H1 (cell line): ENCODE measurements around the gene CHST9. TPM values are rescaled to one million over a fixed set of nuclear protein-coding genes. Genes with fewer than 3 reads are reported as not detected.

Source experiments
- CTCF ChIA-PET: fragments of 300-600 bp; sonication (Branson Sonifier 250); formaldehyde crosslinking; loops from one replicate; lab custom pipeline; 2021; ENCODE audit not compliant: partially characterized antibody; lab: Charles Lee
- POLR2A ChIA-PET: fragments of 300-600 bp; sonication (Branson Sonifier 250); formaldehyde crosslinking; loops from one replicate; lab custom pipeline; 2021; ENCODE audit warnings: inconsistent platforms; ENCODE audit not compliant: partially characterized antibody; lab: Charles Lee
- DNase-seq, 2 experiments: peaks; one replicate each; pipeline versions ENCODE4 v3.0.0 to v3.0.0-alpha.2; 2010 to 2022; ENCODE audit warnings: low spot score in 2 of 2, low read depth in 1 of 2, mixed read lengths in 1 of 2
- FAIRE-seq: peaks from 2 replicates; lab custom pipeline; 2011; peaks lifted over from hg19 to GRCh38; lab: Jason Lieb, UNC
- H2AFZ ChIP-seq: 2 replicates; pipeline ENCODE4 v1.8.1; 2012; ENCODE audit warnings: low read length, inconsistent platforms
- H2AK5ac ChIP-seq: 2 replicates; pipeline ENCODE4 v1.6.1; 2013; ENCODE audit warnings: low read depth, low read length
- H2BK120ac ChIP-seq: replicated peaks from 2 replicates; pipeline ENCODE3; 2013; ENCODE audit warnings: low read depth, low read length, inconsistent platforms
- H2BK12ac ChIP-seq: 2 replicates; pipeline ENCODE4 v1.6.1; 2013; ENCODE audit warnings: low read depth, low read length
- H2BK15ac ChIP-seq: 2 replicates; pipeline ENCODE4 v1.6.1; 2013; ENCODE audit warnings: low read length
- H2BK20ac ChIP-seq: 2 replicates; pipeline ENCODE4 v1.6.1; 2013; ENCODE audit warnings: low read length
- H2BK5ac ChIP-seq: 2 replicates; pipeline ENCODE4 v1.6.1; 2013; ENCODE audit warnings: low read depth, low read length
- H3K14ac ChIP-seq: 2 replicates; pipeline ENCODE4 v1.6.1; 2013; ENCODE audit warnings: inconsistent platforms; ENCODE audit not compliant: insufficient read length
- H3K18ac ChIP-seq: 2 replicates; pipeline ENCODE4 v1.6.1; 2013; ENCODE audit warnings: low read length; ENCODE audit errors: extremely low read depth
- H3K23ac ChIP-seq: 2 replicates; pipeline ENCODE4 v1.6.1; 2013; ENCODE audit warnings: inconsistent platforms; ENCODE audit not compliant: insufficient read length
- H3K23me2 ChIP-seq: 2 replicates; pipeline ENCODE4 v1.6.1; 2013; ENCODE audit warnings: low read depth, low read length
- H3K27ac ChIP-seq: 2 replicates; pipeline ENCODE4 v1.6.1; 2011; ENCODE audit warnings: low read depth, low read length, inconsistent platforms
- H3K27me3 ChIP-seq, 4 experiments: replicated peaks in 1 of 4; 1 replicate in 1 of 4; 2 replicates in 3 of 4; pipeline versions ENCODE4 v1.6.1 to v1.8.1; 2011 to 2013; ENCODE audit warnings: low read length in 3 of 4, mild to moderate bottlenecking in 3 of 4, inconsistent platforms in 2 of 4, mixed read lengths in 2 of 4, moderate library complexity in 1 of 4; ENCODE audit not compliant: control insufficient read depth in 3 of 4, insufficient read depth in 3 of 4; ENCODE audit errors: extremely low read depth in 1 of 4
- H3K36me3 ChIP-seq, 4 experiments: 2 replicates each; pipeline versions ENCODE4 v1.6.1 to v1.8.1; 2011 to 2013; ENCODE audit warnings: mild to moderate bottlenecking in 4 of 4, low read length in 3 of 4, moderate library complexity in 2 of 4, control low read depth in 1 of 4, inconsistent platforms in 1 of 4; ENCODE audit not compliant: insufficient read depth in 4 of 4, control insufficient read depth in 2 of 4
- H3K4ac ChIP-seq: replicated peaks from 2 replicates; pipeline ENCODE3; 2013; ENCODE audit warnings: low read length, low read depth, mixed read lengths, inconsistent platforms; ENCODE audit not compliant: insufficient read length
- H3K4me1 ChIP-seq, 4 experiments: replicated peaks in 1 of 4; 1 replicate in 1 of 4; 2 replicates in 3 of 4; pipeline versions ENCODE4 v1.6.1 to v1.8.1; 2011 to 2013; ENCODE audit warnings: low read length in 3 of 4, inconsistent platforms in 2 of 4, mixed read lengths in 1 of 4; ENCODE audit not compliant: insufficient read depth in 4 of 4, control insufficient read depth in 3 of 4
- H3K4me2 ChIP-seq, 2 experiments: 2 replicates each; pipeline versions ENCODE4 v1.6.1 to v1.8.1; 2011 to 2013; ENCODE audit warnings: low read depth in 2 of 2, low read length in 2 of 2, control low read depth in 1 of 2, inconsistent platforms in 1 of 2, mild to moderate bottlenecking in 1 of 2; ENCODE audit not compliant: insufficient read depth in 1 of 2
- H3K4me3 ChIP-seq, 4 experiments: fragments of 200-600, 300-600 bp in 1 of 4; sonication (generic), shearing (Covaris generic), sonication (Bioruptor Twin) in 1 of 4; 2 replicates each; pipeline versions ENCODE4 v1.5.1 to v1.8.1; 2011 to 2016; ENCODE audit warnings: low read length in 4 of 4, low read depth in 3 of 4, control low read depth in 2 of 4, inconsistent platforms in 2 of 4, mild to moderate bottlenecking in 2 of 4, mixed read lengths in 1 of 4, moderate library complexity in 1 of 4; ENCODE audit not compliant: insufficient read depth in 2 of 4; ENCODE audit errors: extremely low read depth in 1 of 4
- H3K56ac ChIP-seq: replicated peaks from 2 replicates; pipeline ENCODE3; 2013; ENCODE audit warnings: low read depth, mild to moderate bottlenecking, mixed read lengths, low read length, inconsistent platforms; ENCODE audit not compliant: insufficient read length
- H3K79me1 ChIP-seq: 2 replicates; pipeline ENCODE4 v1.6.1; 2013; ENCODE audit warnings: low read depth, low read length, control low read depth
- H3K79me2 ChIP-seq, 2 experiments: 2 replicates each; pipeline versions ENCODE4 v1.6.1 to v1.8.1; 2012 to 2013; ENCODE audit warnings: low read length in 2 of 2, mild to moderate bottlenecking in 2 of 2, inconsistent platforms in 1 of 2; ENCODE audit not compliant: insufficient read depth in 2 of 2, control insufficient read depth in 1 of 2
- H3K9ac ChIP-seq, 4 experiments: replicated peaks in 1 of 4; 1 replicate in 1 of 4; 2 replicates in 3 of 4; pipeline versions ENCODE4 v1.6.1 to v1.8.1; 2011 to 2013; ENCODE audit warnings: low read depth in 3 of 4, low read length in 3 of 4, control low read depth in 2 of 4, mild to moderate bottlenecking in 2 of 4, moderate library complexity in 2 of 4, inconsistent platforms in 1 of 4; ENCODE audit errors: extremely low read depth in 1 of 4
- H3K9me3 ChIP-seq, 2 experiments: 2 replicates each; pipeline versions ENCODE4 v1.6.1 to v1.8.1; 2012 to 2013; ENCODE audit warnings: mild to moderate bottlenecking in 2 of 2, moderate library complexity in 2 of 2, control low read depth in 1 of 2, inconsistent platforms in 1 of 2, low read depth in 1 of 2, low read length in 1 of 2, mixed read lengths in 1 of 2; ENCODE audit not compliant: insufficient read depth in 2 of 2
- H4K20me1 ChIP-seq, 2 experiments: replicated peaks in 1 of 2; 2 replicates each; pipeline versions ENCODE3 to v1.8.1; 2011 to 2013; ENCODE audit warnings: inconsistent platforms in 2 of 2, low read length in 2 of 2, mild to moderate bottlenecking in 1 of 2; ENCODE audit not compliant: insufficient read depth in 2 of 2, control insufficient read depth in 1 of 2
- H4K5ac ChIP-seq: 2 replicates; pipeline ENCODE4 v1.6.1; 2013; ENCODE audit warnings: low read length, low read depth, mixed read lengths, inconsistent platforms; ENCODE audit not compliant: insufficient read length
- H4K8ac ChIP-seq: 2 replicates; pipeline ENCODE4 v1.8.0; 2013; ENCODE audit warnings: mild to moderate bottlenecking, moderate library complexity, low read length, inconsistent platforms; ENCODE audit not compliant: insufficient read depth; ENCODE audit errors: extremely low read depth
- H4K91ac ChIP-seq: replicated peaks from 2 replicates; pipeline ENCODE3; 2013; ENCODE audit warnings: low read length, mixed read lengths, inconsistent platforms; ENCODE audit not compliant: insufficient read length
- ATF3 ChIP-seq: IDR thresholded peaks from 2 replicates; pipeline ENCODE4 v1.6.1; 2011; ENCODE audit warnings: low read depth, mild to moderate bottlenecking, low read length; ENCODE audit not compliant: insufficient read depth
- BACH1 ChIP-seq: IDR thresholded peaks from 2 replicates; pipeline ENCODE4 v1.6.1; 2012; ENCODE audit warnings: low read length, improper control_type of control experiment
- BCL11A ChIP-seq, 2 experiments: IDR thresholded peaks; one replicate each; pipeline ENCODE4 v1.6.1; 2011; ENCODE audit warnings: low read depth in 2 of 2, low read length in 2 of 2, mild to moderate bottlenecking in 2 of 2
- BRCA1 ChIP-seq: IDR thresholded peaks from 2 replicates; pipeline ENCODE4 v1.6.1; 2012; ENCODE audit warnings: low read depth, low read length, improper control_type of control experiment
- E2F6 ChIP-seq: IDR thresholded peaks from 2 replicates; pipeline ENCODE4 v1.6.1; 2012; ENCODE audit warnings: inconsistent platforms
- EGR1 ChIP-seq: IDR thresholded peaks from 2 replicates; pipeline ENCODE4 v1.6.1; 2011; ENCODE audit warnings: low read depth, low read length, borderline replicate concordance
- HDAC6 ChIP-seq: IDR thresholded peaks from one replicate; pipeline ENCODE4 v1.7.1; 2012; ENCODE audit warnings: low read depth, mild to moderate bottlenecking, inconsistent platforms, low read length, moderate library complexity
- KDM5A ChIP-seq: fragments of 200-600 bp; IDR thresholded peaks from 2 replicates; pipeline ENCODE4 v1.7.1; 2012; ENCODE audit warnings: mild to moderate bottlenecking, low read length, inconsistent platforms, mixed read lengths
- RAD21 ChIP-seq, 2 experiments: IDR thresholded peaks in 1 of 2; conservative IDR thresholded peaks in 1 of 2; 2 replicates each; pipeline ENCODE4 v1.6.1; 2011; ENCODE audit warnings: low read depth in 2 of 2, low read length in 2 of 2, improper control_type of control experiment in 1 of 2, inconsistent platforms in 1 of 2, mild to moderate bottlenecking in 1 of 2, moderate library complexity in 1 of 2
- SIRT6 ChIP-seq: IDR thresholded peaks from one replicate; pipeline ENCODE4 v1.7.1; 2012; ENCODE audit warnings: low read length, inconsistent platforms
- SP2 ChIP-seq: IDR thresholded peaks from 2 replicates; pipeline ENCODE4 v1.6.1; 2012; ENCODE audit warnings: mild to moderate bottlenecking, low read length, inconsistent platforms
- WGBS, 2 experiments: shearing (Covaris generic) in 1 of 2; methylation state at CpG; one replicate each; pipeline versions ENCODE4 v1.1.6 to v1.1.7; 2013 to 2015; ENCODE audit warnings: low lambda C conversion rate in 2 of 2, mixed read lengths in 2 of 2, inconsistent platforms in 1 of 2, low coverage in 1 of 2, missing lambda C conversion rate in 1 of 2; ENCODE audit not compliant: insufficient replicate concordance in 2 of 2, insufficient coverage in 1 of 2, insufficient read length in 1 of 2; ENCODE audit errors: extremely low coverage in 1 of 2, missing lambda C conversion rate in 1 of 2; 5-methylcytosine and 5-hydroxymethylcytosine counted together
- polyA plus RNA-seq, 7 experiments: library from polyadenylated mRNA; depleted of rRNA in 3 of 7; stranded (reverse) in 5 of 7; unstranded in 2 of 7; fragments of >200 nt in 5 of 7; fragments of 200-250 nt in 2 of 7; gene quantifications; 1 replicate in 5 of 7; 2 replicates in 1 of 7; 4 replicates in 1 of 7; pipeline versions ENCODE4 v1.2.1 to v1.2.3, GENCODE V29; 2011 to 2013; ENCODE audit warnings: missing spikeins in 2 of 7, mixed read lengths in 2 of 7
- total RNA-seq: library from RNA; stranded (reverse); fragmentation: NEBNext Ultra II Directional; extraction: Animal tissue kit (Norgen Biotek cat#: 25700); gene quantifications from 2 replicates; pipeline ENCODE4 v1.2.1, GENCODE V29; 2021

CHST9 gene
- total and polyA plus RNA-seq, 2 of the 8 experiments (the other 6 are each of a cell fraction or from before 2014, with no cell fraction given) = 3.2 to 24.3 TPM

- no peak for FAIRE-seq
- TF ChIP-seq SIRT6 = no peak
- TF ChIP-seq BRCA1 = no peak
- TF ChIP-seq BACH1 = no peak
- TF ChIP-seq RAD21 (IDR thresholded peaks at IDR 0.05 in 1 of 2, conservative IDR thresholded peaks at IDR 0.05 in 1 of 2; ENCODE audit: low read depth in 2 of 2, low read length in 2 of 2) = no peak
- no peak for TF ChIP-seq BCL11A (IDR thresholded peaks at IDR 0.05; ENCODE audit: low read depth in 2 of 2, low read length in 2 of 2)
- no peak for TF ChIP-seq HDAC6
- no peak for TF ChIP-seq ATF3
- no peak for TF ChIP-seq SP2
- no peak for TF ChIP-seq EGR1
- no peak for TF ChIP-seq KDM5A
- no peak for TF ChIP-seq E2F6
- CTCF ChIA-PET = no interaction called here
Observed at GRCh38 chr18:26894426-26894825, 290.7 kb downstream of the CHST9 start.

More at GRCh38 chr18:26894426-26894825, 290.7 kb downstream of the CHST9 start:
- Histone ChIP-seq H3K14ac (no peak overlapping the region), H3K36me3 (no peaks in the 10 kb centered on the region), H3K9ac (no peak overlapping the region), H3K4me1 (peaks cover 0 to 5% (median 1%) of the 10 kb centered on the region in 4 experiments; a peak in 2 of 7 replicates), H4K20me1 (no peaks in the 10 kb centered on the region), H3K4me3 (peak overlapping the region in 1 of 4 experiments; percentile 6; a peak in 1 of 8 replicates), H3K79me2 (no peaks in the 10 kb centered on the region), H4K5ac (no peak overlapping the region), H2BK20ac (no peak overlapping the region), H3K18ac (no peak overlapping the region), H3K4me2 (peak overlapping the region in 1 of 2 experiments; percentile 0; a peak in 1 of 4 replicates), H2AK5ac (no peak overlapping the region), H4K91ac (no peak overlapping the region), H2BK5ac (no peak overlapping the region), H2BK12ac (no peak overlapping the region), H3K23me2 (no peaks in the 10 kb centered on the region), H3K27me3 (no peaks in the 10 kb centered on the region), H2BK15ac (no peak overlapping the region), H3K56ac (no peak overlapping the region), H3K27ac (no peak overlapping the region), H3K4ac (no peak overlapping the region), H2AFZ (no peak overlapping the region), H3K9me3 (no peaks in the 10 kb centered on the region), H3K79me1 (no peaks in the 10 kb centered on the region), H4K8ac (no peak overlapping the region), H2BK120ac (no peak overlapping the region), H3K23ac (no peak overlapping the region)
- WGBS, 2 experiments = 91% methylated on average over 1 of the region's 1 CpG; no CpG with 5 or more reads in 1 of the 2 experiments
- no peak for DNase-seq
- POLR2A ChIA-PET = no interaction called here
